ENCODE measurements around the gene TFCP2.
"Not testable (repeated sequence)": the region's sequence is repeated elsewhere in the genome, so short reads cannot be mapped to it uniquely, and the experiment has no call there.

- TF ChIP-seq, protein P1, sequence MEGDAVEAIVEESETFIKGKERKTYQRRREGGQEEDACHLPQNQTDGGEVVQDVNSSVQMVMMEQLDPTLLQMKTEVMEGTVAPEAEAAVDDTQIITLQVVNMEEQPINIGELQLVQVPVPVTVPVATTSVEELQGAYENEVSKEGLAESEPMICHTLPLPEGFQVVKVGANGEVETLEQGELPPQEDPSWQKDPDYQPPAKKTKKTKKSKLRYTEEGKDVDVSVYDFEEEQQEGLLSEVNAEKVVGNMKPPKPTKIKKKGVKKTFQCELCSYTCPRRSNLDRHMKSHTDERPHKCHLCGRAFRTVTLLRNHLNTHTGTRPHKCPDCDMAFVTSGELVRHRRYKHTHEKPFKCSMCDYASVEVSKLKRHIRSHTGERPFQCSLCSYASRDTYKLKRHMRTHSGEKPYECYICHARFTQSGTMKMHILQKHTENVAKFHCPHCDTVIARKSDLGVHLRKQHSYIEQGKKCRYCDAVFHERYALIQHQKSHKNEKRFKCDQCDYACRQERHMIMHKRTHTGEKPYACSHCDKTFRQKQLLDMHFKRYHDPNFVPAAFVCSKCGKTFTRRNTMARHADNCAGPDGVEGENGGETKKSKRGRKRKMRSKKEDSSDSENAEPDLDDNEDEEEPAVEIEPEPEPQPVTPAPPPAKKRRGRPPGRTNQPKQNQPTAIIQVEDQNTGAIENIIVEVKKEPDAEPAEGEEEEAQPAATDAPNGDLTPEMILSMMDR (IDR thresholded peaks at IDR 0.05; ENCODE audit: low read length), result not testable (repeated sequence)
- not testable (repeated sequence) for TF ChIP-seq EZH2 (optimal IDR thresholded peaks at IDR 0.05; ENCODE audit: low read depth, low read length); EZH2phosphoT487 (IDR thresholded peaks at IDR 0.05; ENCODE audit: low read length)
Measured at GRCh38 chr12:51078346-51078745, 94.6 kb downstream of the TFCP2 start.

Data from MM.1S (cell line).